HG02973 (cell line): Measurements from ENCODE around the gene SDHB.
"Not testable (repeated sequence)": the region's sequence is repeated elsewhere in the genome, so short reads cannot be mapped to it uniquely, and the experiment has no call there.

Experiments
- ATAC-seq: cut with Tn5 transposase; IDR thresholded peaks from one replicate; pipeline ENCODE4 v1.9.1; 2021; ENCODE audit warnings: moderate library complexity; ENCODE audit not compliant: unreplicated experiment

The SDHB gene

DNA sequence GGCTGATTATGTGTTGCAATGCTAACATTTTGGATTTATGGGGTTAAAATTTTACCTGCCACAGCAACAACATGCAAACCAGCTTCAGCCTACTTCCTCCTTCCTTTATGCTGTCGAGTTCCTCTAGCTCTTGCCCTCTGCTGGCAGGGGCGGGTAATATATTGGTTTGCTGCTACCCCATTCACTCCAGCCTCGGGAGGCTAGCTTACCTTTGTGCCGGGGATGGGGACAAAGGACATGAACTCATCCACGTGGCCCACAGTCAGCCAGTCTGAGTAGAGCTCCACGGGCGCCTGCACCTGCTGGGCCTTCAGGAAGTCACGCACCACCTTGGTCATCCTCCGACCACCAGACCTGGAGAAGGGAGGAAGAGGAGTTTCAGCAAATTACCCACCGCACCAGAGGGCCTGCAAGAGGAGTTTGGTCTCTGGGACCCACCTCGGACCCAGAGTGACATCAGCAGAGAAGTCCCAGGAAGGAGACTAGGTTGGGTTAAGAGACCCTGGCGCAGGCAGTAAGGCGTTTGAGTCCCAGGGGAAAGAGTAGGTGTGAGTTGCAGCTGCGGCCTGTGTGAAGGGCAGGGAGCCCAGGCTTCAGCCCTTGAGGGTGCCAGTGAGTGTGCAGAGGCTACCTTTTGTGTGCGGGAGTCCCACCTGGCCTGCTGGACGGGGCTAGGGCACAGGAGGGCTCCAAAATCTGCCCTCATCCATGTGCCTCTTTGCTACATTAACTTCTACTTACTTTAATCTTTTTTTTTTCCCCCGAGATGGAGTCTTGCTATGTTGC is 21.8 kb upstream of the SDHB start:
- ATAC-seq, result no peak

DNA sequence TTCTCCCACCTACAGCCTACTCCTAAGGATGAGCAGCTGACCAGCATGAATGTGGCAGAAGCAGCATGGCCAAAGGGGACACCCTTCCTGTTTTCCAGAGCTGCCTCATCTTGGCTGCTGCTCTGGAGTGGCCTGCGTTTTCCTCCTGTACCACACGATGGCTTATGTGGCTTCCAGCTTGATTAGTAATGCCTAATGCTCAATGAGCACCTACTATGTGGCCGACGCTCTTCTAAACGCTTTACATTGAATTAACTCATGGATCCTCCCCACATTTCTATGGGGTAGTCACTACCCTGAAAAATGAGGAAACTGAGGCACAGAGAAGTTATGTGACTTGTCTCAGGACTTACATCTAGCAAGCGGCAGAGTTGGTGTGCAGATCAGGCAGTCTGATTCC is 18.0 kb upstream of the SDHB start:
- no peak for ATAC-seq

DNA sequence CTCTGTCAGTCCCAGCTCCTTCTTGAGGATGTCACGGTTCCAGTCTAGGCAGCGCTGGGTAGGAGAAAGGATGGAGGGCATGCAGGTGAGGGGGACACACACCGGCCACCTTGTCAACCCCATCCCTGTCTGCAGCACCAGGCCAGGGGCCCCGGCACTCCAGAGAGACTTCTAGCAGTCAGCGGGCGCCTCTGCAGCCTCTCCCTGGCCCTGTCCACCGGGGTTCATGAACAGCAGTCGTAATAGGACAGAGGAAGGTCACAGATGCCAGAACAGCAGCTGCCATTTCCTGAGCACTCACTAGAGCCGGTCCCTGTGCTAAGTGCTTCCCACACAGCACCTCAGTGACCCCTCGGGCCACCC is 16.3 kb upstream of the SDHB start:
- ATAC-seq, result no peak

DNA sequence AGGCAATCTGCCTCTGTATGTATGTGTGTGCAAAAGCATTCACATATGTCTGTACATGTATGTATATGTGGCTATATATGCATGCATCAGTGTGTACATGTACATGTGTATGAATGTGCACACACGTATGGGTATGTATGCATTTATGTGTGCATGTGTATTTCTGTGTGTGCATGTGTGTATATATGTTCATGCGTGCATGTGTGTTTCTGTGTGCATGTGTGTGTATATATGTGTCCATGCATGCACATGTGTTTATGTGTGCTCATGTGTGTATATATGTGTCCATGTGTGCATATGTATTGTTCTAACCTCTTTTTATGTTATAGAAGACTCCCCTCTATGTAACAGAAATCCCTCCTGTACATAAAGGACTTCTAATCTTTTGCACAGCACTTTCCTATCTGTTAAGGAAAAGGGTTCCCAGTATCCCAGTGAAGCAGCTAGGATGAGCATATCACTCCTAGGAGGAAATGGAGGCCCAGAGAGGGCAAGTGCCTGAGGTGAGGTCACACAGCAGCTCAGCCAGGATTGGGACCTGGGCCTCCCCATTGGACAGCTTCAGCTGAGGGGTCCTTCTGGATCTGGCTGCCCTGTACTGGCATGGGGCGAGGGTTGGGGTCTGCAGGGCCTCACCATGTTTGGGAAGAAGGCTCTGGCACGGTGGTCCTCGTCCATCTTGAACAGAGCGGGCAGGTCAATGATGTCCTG is 15.8 kb upstream of the SDHB start:
- ATAC-seq, result no peak

GRCh38 chr1:17068789-17069188 is 15.0 kb upstream of the SDHB start:
- no peak for ATAC-seq

GRCh38 chr1:17067465-17068240 is 13.8 kb upstream of the SDHB start:
- ATAC-seq, result no peak

- ATAC-seq, result no peak
Observed at GRCh38 chr1:17067069-17067426, 13.2 kb upstream of the SDHB start.

DNA sequence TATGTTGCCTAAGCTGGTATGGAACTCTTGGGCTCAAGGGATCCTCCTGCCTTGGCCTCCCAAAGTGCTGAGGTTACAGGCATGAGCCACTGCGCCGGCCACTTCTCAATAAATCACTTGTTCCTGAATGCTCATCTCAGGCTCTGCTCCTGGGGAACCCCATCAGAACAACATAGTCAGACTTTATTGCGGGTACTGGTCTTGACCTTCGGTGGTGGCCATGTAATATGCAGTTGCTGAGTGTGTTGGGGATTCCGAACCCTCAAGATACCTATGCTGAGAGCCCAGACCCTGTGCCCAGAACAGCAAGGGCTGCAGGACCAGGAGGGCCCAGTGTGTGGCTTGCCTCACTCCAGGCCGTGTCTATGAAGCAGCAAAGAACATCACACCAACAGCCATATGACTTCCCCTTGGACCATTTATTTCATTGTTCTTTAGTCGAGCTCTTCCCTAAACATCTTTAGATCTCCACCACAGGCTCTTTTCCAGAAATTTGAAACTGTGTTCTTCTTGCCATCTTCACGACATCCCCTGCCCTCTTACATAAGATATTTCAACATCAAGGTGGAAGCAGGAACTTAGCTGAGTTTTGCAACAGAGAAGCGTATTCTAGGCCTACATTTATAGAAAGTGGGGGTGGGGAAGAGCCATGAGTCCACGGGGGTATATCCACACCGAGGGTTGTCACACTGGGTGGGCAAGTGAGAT is 12.7 kb upstream of the SDHB start:
- ATAC-seq, result no peak

- ATAC-seq, result no peak
Observed at GRCh38 chr1:17065666-17066065, 11.8 kb upstream of the SDHB start.

DNA sequence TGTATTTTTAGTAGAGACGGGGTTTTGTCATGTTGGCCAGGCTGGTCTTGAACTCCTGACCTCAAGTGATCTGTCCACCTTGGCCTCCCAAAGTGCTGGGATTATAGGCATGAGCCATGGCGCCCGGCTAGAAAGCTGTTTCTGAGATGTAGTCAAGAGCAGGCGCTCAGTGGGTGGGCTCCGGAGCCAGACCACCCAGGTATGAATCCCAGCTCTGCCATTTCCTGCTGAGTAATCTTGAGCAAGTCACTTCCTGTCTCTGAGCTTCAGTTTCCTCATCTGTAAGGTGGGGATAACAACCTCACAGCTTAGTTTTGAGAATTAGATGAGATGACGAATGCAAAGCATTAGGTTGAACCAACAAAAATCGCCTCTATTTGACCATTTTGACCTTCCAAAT is 8.9 kb upstream of the SDHB start:
- not testable (repeated sequence) for ATAC-seq

DNA sequence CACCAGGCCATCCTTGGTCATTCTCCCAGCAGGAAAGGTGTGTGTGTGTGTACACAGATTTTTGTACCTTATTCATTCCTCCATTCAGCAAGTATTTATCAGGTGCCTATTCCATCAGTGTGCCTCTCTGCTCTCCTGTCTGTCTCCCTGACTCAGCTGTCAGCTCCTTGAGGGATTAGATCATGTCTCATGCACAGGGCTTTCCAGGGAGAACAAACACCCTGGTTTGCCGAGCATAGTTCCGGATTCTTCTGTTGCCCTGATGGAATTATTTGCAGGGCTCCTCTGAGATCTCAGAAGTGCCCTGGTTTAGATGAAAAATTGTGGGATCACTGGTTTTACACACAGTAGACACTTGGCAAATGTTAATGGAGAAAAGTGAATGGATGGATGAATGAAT is 8.1 kb upstream of the SDHB start:
- no peak for ATAC-seq

DNA sequence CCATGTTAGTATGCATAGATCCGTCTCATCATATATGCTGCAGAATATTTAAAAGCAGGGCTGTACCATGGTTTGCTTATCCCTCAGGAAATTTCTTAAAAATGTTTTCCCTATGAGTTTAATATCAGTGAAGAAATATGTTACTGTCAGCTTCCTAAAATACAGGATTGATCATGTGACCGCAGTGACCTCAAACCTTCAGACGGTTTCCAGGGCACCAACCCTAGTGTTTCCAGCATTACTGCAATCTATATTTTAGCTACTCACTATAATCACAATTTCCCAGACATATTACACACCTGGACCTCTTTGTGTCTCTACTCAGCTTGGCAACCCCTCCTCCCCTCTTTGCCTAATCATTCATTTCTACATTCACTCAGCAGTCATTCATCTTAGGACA is 7.7 kb upstream of the SDHB start:
- no peak for ATAC-seq

DNA sequence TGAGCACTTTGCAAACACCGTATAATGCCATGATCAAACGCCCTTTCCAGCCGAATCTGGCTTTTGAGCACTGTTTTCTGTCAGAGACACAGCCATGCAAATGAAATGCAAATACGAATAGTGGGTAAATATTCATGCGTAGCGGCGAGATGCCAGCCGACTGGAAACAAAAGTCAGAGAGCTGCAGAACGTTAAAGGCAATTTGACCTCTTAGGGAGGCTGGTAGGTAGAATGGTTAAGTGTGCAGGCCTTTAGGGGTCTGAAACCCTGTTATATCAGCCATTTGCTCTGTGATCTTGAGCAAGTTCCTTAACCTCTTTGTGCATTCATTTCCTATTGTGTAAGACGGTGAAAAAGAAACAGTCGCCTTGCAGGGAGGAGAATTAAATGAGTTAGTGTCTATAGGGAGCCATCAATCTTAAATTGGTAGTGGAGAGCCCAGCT is 6.5 kb upstream of the SDHB start:
- no peak for ATAC-seq

DNA sequence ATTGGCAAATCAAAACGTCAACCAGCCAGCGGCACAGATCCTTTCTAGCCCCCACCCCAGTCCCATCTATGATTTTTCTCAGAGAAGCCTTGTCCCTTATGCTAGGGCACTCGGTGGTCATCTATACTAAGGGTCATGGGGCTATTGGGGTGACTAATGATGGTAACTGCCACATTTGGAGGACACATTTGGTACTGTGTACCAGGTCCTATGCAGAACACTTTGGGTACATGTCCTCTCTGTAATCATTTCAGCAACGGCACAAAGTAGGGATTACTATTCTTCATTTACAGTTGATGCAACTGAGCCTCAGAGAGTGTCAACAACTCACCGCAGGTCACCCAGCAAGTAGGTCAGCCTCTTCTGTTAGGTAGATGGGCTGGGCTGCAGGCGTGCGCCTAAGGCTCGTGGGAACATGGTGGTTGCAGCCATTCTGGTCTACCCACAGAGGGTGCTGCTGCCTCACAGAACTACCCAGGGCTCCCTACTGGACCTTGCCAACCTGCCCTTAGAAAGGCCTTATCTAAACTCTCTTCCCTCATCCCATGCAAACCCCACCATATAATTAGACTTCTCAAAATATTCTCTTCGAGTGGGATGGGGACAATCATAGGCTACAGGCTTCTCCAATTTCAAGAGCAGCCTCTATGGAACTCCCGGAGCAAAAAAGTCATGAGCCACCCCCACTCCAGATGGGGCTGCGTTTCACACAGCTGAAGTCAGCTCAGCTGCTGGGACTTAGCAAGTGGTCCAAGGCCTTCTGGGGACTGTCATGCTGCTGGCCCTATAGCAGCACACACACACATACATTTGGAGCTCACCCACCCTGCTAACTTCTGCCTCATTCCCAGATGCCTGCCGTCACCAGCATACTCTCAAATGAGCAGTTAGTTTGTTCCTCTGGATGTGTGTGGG is 5.8 kb upstream of the SDHB start:
- ATAC-seq, result no peak

DNA sequence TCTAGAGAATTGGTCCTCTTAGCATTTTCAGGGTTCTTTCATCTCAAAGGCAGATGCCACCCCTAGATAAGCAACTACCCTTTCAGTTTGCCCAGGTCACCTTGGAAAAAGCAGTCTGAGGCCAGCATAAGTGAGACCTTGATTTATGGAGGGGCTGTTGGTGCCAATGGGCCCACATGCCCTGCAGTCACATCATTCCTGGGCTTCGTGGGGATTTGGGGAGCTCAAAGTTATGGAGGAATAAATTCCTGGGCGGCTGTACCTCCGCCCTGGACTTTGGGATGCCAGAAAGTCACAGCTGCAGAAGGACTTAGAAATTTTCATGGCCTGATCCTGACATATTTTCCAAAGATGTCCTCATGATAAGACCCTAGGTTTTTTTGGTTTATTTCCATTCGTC is 2.7 kb upstream of the SDHB start:
- ATAC-seq, result no peak

- ATAC-seq, result no peak
Observed at GRCh38 chr1:17055801-17056200, 2.0 kb upstream of the SDHB start.

DNA sequence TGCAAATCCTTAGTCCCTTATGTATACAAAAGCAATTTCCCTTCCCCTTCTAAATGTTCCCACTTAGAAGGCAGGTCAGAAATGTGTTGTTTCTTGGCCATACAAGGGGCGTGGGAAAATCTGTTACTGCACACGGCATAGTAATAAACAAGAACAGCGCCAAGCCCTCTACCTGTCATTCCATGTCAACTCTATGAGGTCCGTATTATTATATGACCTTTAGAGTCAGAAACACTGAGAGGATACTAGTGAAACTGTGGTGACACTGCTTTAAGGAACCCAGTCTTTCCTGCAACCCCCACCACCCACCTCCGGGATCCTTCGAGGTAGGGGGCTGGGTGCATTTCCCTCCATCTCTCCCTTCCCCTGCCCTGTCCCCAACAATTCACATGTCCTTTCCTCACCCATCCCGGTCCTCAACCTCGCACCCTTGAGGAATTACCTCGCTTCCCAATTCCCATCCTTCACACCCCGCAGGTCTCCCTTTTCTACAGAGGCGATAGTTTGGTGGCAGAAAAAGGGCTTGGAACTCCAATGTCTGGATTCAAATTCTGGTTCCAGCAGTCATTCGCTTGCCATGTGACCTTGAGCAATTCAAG is 647 bp downstream of the SDHB start:
- no peak for ATAC-seq

GRCh38 chr1:17052641-17053040 is 1.2 kb downstream of the SDHB start:
- ATAC-seq, result no peak

DNA sequence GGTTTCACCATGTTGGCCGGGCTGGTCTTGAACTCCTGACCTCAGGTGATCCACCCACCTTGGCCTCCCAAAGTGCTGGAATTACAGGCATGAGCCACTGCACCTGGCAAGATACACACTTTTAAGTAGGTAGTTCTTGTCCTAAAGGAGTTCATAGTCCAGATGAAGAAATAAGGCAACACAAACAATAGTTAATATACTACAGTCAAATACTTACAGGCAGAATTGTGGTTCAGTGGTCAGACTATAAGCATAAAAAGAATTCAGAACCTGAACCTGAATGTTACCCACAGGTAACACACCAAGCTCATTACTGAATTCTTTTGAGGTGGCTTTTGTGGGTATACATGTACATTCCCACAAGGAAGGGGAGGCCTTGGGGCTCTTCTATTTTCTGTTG is 1.8 kb downstream of the SDHB start:
- ATAC-seq, result no peak

- ATAC-seq, result no peak
Observed at GRCh38 chr1:17047924-17048323, 5.9 kb downstream of the SDHB start.
